HepG2 (cell line): ENCODE data around the gene RPTOR.

ENCODE experiments used
- BRCA1 ChIP-seq: sonication (generic); formaldehyde crosslinking; IDR thresholded peaks from 2 replicates; pipeline ENCODE4 v1.4.0; 2020; ENCODE audit warnings: missing genetic modification reagents
- EP300 ChIP-seq, 3 experiments: sonication (generic) in 1 of 3; formaldehyde crosslinking in 1 of 3; IDR thresholded peaks; 2 replicates each; pipeline versions ENCODE4 v1.5.1 to v1.6.1; 2011 to 2020; ENCODE audit warnings: low read depth in 2 of 3, low read length in 2 of 3, borderline replicate concordance in 1 of 3, improper control_type of control experiment in 1 of 3, mild to moderate bottlenecking in 1 of 3, missing genetic modification reagents in 1 of 3, moderate library complexity in 1 of 3
- HOXD1 ChIP-seq: sonication (generic); formaldehyde crosslinking; IDR thresholded peaks from 2 replicates; pipeline ENCODE4 v1.5.0; 2020; ENCODE audit warnings: missing genetic modification reagents
- XRCC5 ChIP-seq: fragments of 200-400 bp; formaldehyde crosslinking; optimal IDR thresholded peaks from 2 replicates; pipeline ENCODE3; 2017; ENCODE audit warnings: mild to moderate bottlenecking, low read length
- ZBTB1 ChIP-seq: sonication (generic); formaldehyde crosslinking; IDR thresholded peaks from 2 replicates; pipeline ENCODE4 v1.4.0; 2020; ENCODE audit warnings: missing genetic modification reagents, borderline replicate concordance
- ZNF180 ChIP-seq: sonication (generic); formaldehyde crosslinking; IDR thresholded peaks from 2 replicates; pipeline ENCODE4 v1.4.0; 2020; ENCODE audit warnings: low read depth, missing genetic modification reagents, borderline replicate concordance
- ZNF282 ChIP-seq: fragments of 450-650 bp; IDR thresholded peaks from 2 replicates; pipeline ENCODE4 v1.6.1; 2018; ENCODE audit not compliant: partially characterized antibody
- ZNF766 ChIP-seq: sonication (generic); formaldehyde crosslinking; IDR thresholded peaks from 2 replicates; pipeline ENCODE4 v1.5.0; 2020; ENCODE audit warnings: missing genetic modification reagents, borderline replicate concordance

GRCh38 chr17:80837711-80838110, 293.1 kb downstream of the RPTOR start:
- no peak for TF ChIP-seq ZBTB1
- TF ChIP-seq ZNF282 = no peak
- TF ChIP-seq HOXD1 (CRISPR knock-in tag) = no peak
- no peak for TF ChIP-seq ZNF766 (CRISPR knock-in tag)
- no peak for TF ChIP-seq ZNF180 (CRISPR knock-in tag)
- TF ChIP-seq XRCC5 = no peak
- TF ChIP-seq EP300 (IDR thresholded peaks at IDR 0.05; ENCODE audit: low read depth in 2 of 2, low read length in 2 of 2) = no peak
- no peak for TF ChIP-seq EP300 (CRISPR knock-in tag; IDR thresholded peaks at IDR 0.05; ENCODE audit: borderline replicate concordance)
- no peak for TF ChIP-seq BRCA1 (CRISPR knock-in tag)
